Measurements from ENCODE around the gene HSDL2.

GRCh38 chr9:112472996-112473395 lies 93.1 kb downstream of the HSDL2 start:
- no peak for TF ChIP-seq CTCF (IDR thresholded peaks at IDR 0.05)
- no peak for TF ChIP-seq GATA2 (CRISPR knock-in tag; IDR thresholded peaks at IDR 0.05)
- TF ChIP-seq EP300 (IDR thresholded peaks at IDR 0.05; ENCODE audit: borderline replicate concordance in 1 of 2, low read depth in 1 of 2, low read length in 1 of 2): no peak
- TF ChIP-seq ELF1 (IDR thresholded peaks at IDR 0.05): no peak
- TF ChIP-seq CHD2 (IDR thresholded peaks at IDR 0.05; ENCODE audit: low read length, partially characterized antibody): no peak
- no peak for TF ChIP-seq RAD21 (IDR thresholded peaks at IDR 0.05; ENCODE audit: low read length)
- TF ChIP-seq FOXM1 (IDR thresholded peaks at IDR 0.05; ENCODE audit: low read depth): no peak
- TF ChIP-seq RFX5 (IDR thresholded peaks at IDR 0.05; ENCODE audit: low read length): no peak
- TF ChIP-seq YY1 (IDR thresholded peaks at IDR 0.05; ENCODE audit: low read depth): no peak
- no peak for TF ChIP-seq ZBTB33 (IDR thresholded peaks at IDR 0.05; ENCODE audit: borderline replicate concordance, low read depth)
- TF ChIP-seq SMC3 (IDR thresholded peaks at IDR 0.05; ENCODE audit: low read depth, low read length): no peak
- no peak for TF ChIP-seq RXRA (IDR thresholded peaks at IDR 0.05; ENCODE audit: borderline replicate concordance, low read depth)
